Upper lobe of left lung (tissue), 4 donors: Measurements from ENCODE around the gene GPC1.

Experiments
- EP300 ChIP-seq, 4 donors: sonication (generic); formaldehyde crosslinking; IDR thresholded peaks; one replicate each; pipeline ENCODE4 v1.5.1; 2017; ENCODE audit warnings: antibody characterized with exemption in 4 of 4, control low read depth in 2 of 4
- POLR2A ChIP-seq, 4 donors: fragments of 450-650 bp; IDR thresholded peaks; one replicate each; pipeline ENCODE4 v1.5.1; 2016 to 2017; ENCODE audit warnings: antibody characterized with exemption in 4 of 4, mild to moderate bottlenecking in 2 of 4

- TF ChIP-seq EP300 (IDR thresholded peaks at IDR 0.05) = no peak
- no peak for TF ChIP-seq POLR2A (IDR thresholded peaks at IDR 0.05)
Observed at GRCh38 chr2:240412211-240412861, 23.1 kb upstream of the GPC1 start.
